HG02884 (cell line): Measurements from ENCODE around the gene TRAF3IP3.
"Not testable (repeated sequence)": the region's sequence is repeated elsewhere in the genome, so short reads cannot be mapped to it uniquely, and the experiment has no call there.

ENCODE experiments used
- ATAC-seq: cut with Tn5 transposase; IDR thresholded peaks from one replicate; pipeline ENCODE4 v1.9.1; 2021; ENCODE audit warnings: mild to moderate bottlenecking, moderate library complexity; ENCODE audit not compliant: unreplicated experiment

Gene TRAF3IP3

GRCh38 chr1:209793711-209794110 is 37.9 kb downstream of the TRAF3IP3 start:
- not testable (repeated sequence) for ATAC-seq

- ATAC-seq = no peak
These were observed 42.3 kb downstream of the TRAF3IP3 start for GRCh38 chr1:209797978-209798639.

- no peak for ATAC-seq
These were observed 45.4 kb downstream of the TRAF3IP3 start for GRCh38 chr1:209800984-209801834.

GRCh38 chr1:209802117-209802779 is 46.4 kb downstream of the TRAF3IP3 start:
- ATAC-seq = no peak

GRCh38 chr1:209802780-209803152 is 46.9 kb downstream of the TRAF3IP3 start:
- no peak for ATAC-seq

GRCh38 chr1:209803568-209803967 is 47.7 kb downstream of the TRAF3IP3 start:
- ATAC-seq = no peak

- ATAC-seq = no peak
These were observed 49.5 kb downstream of the TRAF3IP3 start for GRCh38 chr1:209805341-209805781.

GRCh38 chr1:209805875-209806760 is 50.3 kb downstream of the TRAF3IP3 start, which contains the start of gene IRF6:
Gene IRF6 (minus strand): TSS chr1:209806142. CDS start chr1:209801413, 4,729 bp downstream.
- peak; percentile 88 for ATAC-seq

GRCh38 chr1:209807509-209807908 is 51.7 kb downstream of the TRAF3IP3 start:
- ATAC-seq = no peak

GRCh38 chr1:209808059-209808581 is 52.3 kb downstream of the TRAF3IP3 start:
- no peak for ATAC-seq

- ATAC-seq = no peak
These were observed 53.8 kb downstream of the TRAF3IP3 start for GRCh38 chr1:209809611-209810010.

GRCh38 chr1:209810783-209811182 is 54.9 kb downstream of the TRAF3IP3 start:
- ATAC-seq = no peak

GRCh38 chr1:209813902-209814301 is 58.0 kb downstream of the TRAF3IP3 start:
- no peak for ATAC-seq

- no peak for ATAC-seq
These were observed 59.6 kb downstream of the TRAF3IP3 start for GRCh38 chr1:209815490-209815889.

- no peak for ATAC-seq
These were observed 60.1 kb downstream of the TRAF3IP3 start for GRCh38 chr1:209815931-209816341.

- no peak for ATAC-seq
These were observed 61.1 kb downstream of the TRAF3IP3 start for GRCh38 chr1:209816923-209817322.

- no peak for ATAC-seq
These were observed 61.8 kb downstream of the TRAF3IP3 start for GRCh38 chr1:209817691-209818090.

GRCh38 chr1:209819058-209819457 is 63.2 kb downstream of the TRAF3IP3 start:
- ATAC-seq = no peak

GRCh38 chr1:209820986-209821385 is 65.1 kb downstream of the TRAF3IP3 start:
- ATAC-seq = no peak

- no peak for ATAC-seq
These were observed 66.9 kb downstream of the TRAF3IP3 start for GRCh38 chr1:209822706-209823105.
